MM.1S (cell line): Measurements from ENCODE around the gene MSI2.

Experiments used
- EZH2 ChIP-seq: fragments of 300-600 bp; sonication (generic); optimal IDR thresholded peaks from 2 replicates; pipeline ENCODE3; 2017; ENCODE audit warnings: low read depth, mild to moderate bottlenecking, antibody characterized with exemption, low read length, mixed read lengths
- TF ChIP-seq, protein P1 (sequence below): fragments of 300-600 bp; sonication (generic); IDR thresholded peaks from 2 replicates; pipeline ENCODE4 v1.5.1; 2016; ENCODE audit warnings: antibody characterized with exemption, low read length, mixed read lengths

GRCh38 chr17:57286399-57287105 lies 30.2 kb downstream of the MSI2 start:
- TF ChIP-seq, protein P1, sequence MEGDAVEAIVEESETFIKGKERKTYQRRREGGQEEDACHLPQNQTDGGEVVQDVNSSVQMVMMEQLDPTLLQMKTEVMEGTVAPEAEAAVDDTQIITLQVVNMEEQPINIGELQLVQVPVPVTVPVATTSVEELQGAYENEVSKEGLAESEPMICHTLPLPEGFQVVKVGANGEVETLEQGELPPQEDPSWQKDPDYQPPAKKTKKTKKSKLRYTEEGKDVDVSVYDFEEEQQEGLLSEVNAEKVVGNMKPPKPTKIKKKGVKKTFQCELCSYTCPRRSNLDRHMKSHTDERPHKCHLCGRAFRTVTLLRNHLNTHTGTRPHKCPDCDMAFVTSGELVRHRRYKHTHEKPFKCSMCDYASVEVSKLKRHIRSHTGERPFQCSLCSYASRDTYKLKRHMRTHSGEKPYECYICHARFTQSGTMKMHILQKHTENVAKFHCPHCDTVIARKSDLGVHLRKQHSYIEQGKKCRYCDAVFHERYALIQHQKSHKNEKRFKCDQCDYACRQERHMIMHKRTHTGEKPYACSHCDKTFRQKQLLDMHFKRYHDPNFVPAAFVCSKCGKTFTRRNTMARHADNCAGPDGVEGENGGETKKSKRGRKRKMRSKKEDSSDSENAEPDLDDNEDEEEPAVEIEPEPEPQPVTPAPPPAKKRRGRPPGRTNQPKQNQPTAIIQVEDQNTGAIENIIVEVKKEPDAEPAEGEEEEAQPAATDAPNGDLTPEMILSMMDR = no peak
- TF ChIP-seq EZH2 = no peak
